Left ventricle myocardium inferior (tissue), 1 donor: Measurements from ENCODE around the gene NDRG4. TPM values are rescaled to one million over a fixed set of nuclear protein-coding genes. Genes with fewer than 3 reads are reported as not detected.

ENCODE experiments used
- DNase-seq: peaks from one replicate; pipeline ENCODE4 v3.0.0-alpha.2; 2020
- H3K27ac ChIP-seq: fragments of 200-600 bp; replicated peaks from 2 replicates; pipeline ENCODE4 v1.8.0; 2021
- H3K27me3 ChIP-seq: fragments of 200-600 bp; 2 replicates; pipeline ENCODE4 v1.8.0; 2021; ENCODE audit warnings: low read depth
- H3K36me3 ChIP-seq: fragments of 200-600 bp; 2 replicates; pipeline ENCODE4 v1.8.0; 2021
- H3K4me1 ChIP-seq: fragments of 200-600 bp; 2 replicates; pipeline ENCODE4 v1.8.0; 2021
- H3K4me3 ChIP-seq: fragments of 200-600 bp; 2 replicates; pipeline ENCODE4 v1.8.0; 2021; ENCODE audit warnings: mild to moderate bottlenecking, moderate library complexity
- H3K9me3 ChIP-seq: fragments of 200-600 bp; replicated peaks from 2 replicates; pipeline ENCODE4 v1.8.0; 2021
- intact Hi-C: fragments of 100-400 bp; cut with micrococcal nuclease; formaldehyde crosslinking; loops from one replicate; pipeline ENCODE4 v1.11.0; 2022
- total RNA-seq: library from RNA; stranded (reverse); fragmentation: NEBNext Ultra II Directional; extraction: Animal tissue kit (Norgen Biotek cat#: 25700); gene quantifications from one replicate; pipeline ENCODE4 v1.2.1, GENCODE V29; 2021
- TF ChIP-seq, protein P1 (sequence below): fragments of 200-600 bp; IDR thresholded peaks from 2 replicates; pipeline ENCODE4 v1.8.0; 2021; ENCODE audit warnings: antibody characterized with exemption, mild to moderate bottlenecking, borderline replicate concordance
- donor health status: DM: no; HTN: yes; CAD: no; lungs with severe emphysema.

The NDRG4 gene
- total RNA-seq, 1 donor from 2014 or later = 763 TPM

DNA sequence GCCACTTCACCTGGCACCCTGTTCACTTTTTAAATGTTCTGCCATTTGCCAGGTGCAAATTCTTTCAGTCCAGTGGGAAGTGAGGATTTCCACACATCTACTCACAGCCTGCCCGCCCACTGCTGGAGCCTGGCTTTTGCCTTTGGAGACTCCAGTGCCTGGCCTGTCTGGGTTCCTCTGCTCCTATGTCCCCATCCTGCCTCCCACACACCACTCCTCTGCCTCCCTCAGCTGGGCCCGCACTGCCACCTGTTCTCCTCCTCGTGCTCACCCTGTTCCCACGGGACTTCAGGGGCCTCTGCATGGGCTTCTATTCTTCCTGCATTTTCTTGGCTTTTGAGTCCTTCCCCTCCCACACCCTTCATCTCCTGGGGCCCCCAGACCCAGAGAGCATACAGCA, 7.9 kb upstream of the NDRG4 start:
- no peaks in the 10 kb centered on the region for H3K27me3 ChIP-seq
- DNase-seq = no peak
- H3K4me3 ChIP-seq = no peak overlapping the region
- H3K4me1 ChIP-seq = peaks cover 71% of the 10 kb centered on the region
- peak overlapping the region; percentile 27 for H3K27ac ChIP-seq
- TF ChIP-seq, protein P1, sequence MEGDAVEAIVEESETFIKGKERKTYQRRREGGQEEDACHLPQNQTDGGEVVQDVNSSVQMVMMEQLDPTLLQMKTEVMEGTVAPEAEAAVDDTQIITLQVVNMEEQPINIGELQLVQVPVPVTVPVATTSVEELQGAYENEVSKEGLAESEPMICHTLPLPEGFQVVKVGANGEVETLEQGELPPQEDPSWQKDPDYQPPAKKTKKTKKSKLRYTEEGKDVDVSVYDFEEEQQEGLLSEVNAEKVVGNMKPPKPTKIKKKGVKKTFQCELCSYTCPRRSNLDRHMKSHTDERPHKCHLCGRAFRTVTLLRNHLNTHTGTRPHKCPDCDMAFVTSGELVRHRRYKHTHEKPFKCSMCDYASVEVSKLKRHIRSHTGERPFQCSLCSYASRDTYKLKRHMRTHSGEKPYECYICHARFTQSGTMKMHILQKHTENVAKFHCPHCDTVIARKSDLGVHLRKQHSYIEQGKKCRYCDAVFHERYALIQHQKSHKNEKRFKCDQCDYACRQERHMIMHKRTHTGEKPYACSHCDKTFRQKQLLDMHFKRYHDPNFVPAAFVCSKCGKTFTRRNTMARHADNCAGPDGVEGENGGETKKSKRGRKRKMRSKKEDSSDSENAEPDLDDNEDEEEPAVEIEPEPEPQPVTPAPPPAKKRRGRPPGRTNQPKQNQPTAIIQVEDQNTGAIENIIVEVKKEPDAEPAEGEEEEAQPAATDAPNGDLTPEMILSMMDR = no peak
- intact Hi-C loops = no loop called here
- H3K9me3 ChIP-seq = no peaks in the 10 kb centered on the region
- H3K36me3 ChIP-seq = peaks cover 14% of the 10 kb centered on the region

DNA sequence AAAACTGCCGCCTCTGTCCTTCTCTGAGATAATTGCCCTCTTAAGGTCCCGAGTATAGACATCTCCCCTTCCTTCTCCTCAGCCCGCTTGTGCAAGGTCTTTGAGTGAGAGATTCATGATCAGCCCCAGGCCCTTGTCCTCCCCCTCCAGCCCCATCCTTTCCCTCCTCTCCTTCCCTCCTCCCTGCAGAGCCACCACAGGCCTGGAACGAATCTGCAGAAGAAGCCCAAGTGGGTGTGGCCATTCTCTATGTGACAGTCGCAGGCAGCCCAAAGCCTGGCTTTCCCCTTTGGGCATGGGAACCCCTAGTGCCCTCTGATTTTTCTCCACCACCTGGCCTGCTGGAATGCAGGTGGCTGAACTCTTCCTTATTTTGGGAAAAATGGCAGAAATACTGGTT, 7.2 kb upstream of the NDRG4 start:
- intact Hi-C loops = no loop called here
- Histone ChIP-seq H3K36me3 (peaks cover 14% of the 10 kb centered on the region), H3K27ac (peak overlapping the region; percentile 83), H3K4me3 (no peak overlapping the region), H3K9me3 (no peaks in the 10 kb centered on the region), H3K4me1 (peaks cover 71% of the 10 kb centered on the region), H3K27me3 (no peaks in the 10 kb centered on the region)
- TF ChIP-seq, protein P1 = no peak
- DNase-seq = no peak

DNA sequence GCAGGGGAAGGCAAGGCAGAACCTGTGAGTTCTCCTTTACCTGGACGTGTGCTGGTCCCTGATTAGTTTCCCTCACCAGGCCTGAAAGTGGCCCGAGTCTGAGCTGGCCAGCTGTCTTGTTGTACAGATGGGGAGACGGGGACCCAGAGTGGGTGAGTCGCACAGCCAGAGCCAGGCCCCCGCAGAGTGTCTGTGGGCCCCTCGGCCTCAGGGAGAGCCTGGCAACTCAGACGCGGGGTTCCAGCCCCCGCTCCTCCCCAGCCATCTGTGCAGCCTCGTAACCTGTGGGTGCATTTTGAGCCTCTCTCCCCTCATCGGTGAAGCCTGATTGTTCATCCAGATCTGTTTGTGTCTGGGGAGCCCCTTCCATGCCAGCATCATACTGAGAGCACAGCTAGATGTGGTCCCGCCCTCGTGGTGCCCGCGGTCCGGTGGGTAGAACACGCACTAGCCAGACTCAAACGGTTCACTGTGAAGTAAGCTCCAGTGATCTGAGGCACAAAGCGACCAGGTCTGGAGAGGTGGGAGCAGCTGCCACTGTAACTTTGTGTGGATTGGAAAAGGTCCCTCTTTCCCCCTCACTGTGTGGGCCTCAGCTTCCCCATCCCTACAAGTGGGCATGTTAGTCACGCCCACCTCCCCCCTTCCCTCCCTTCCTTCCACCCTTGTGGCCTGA, 6.0 kb upstream of the NDRG4 start:
- intact Hi-C loops = no loop called here
- TF ChIP-seq, protein P1 = no peak
- no peaks in the 10 kb centered on the region for H3K9me3 ChIP-seq
- peak overlapping the region; percentile 83 for H3K27ac ChIP-seq
- peaks cover 14% of the 10 kb centered on the region for H3K36me3 ChIP-seq
- no peaks in the 10 kb centered on the region for H3K27me3 ChIP-seq
- no peak overlapping the region for H3K4me3 ChIP-seq
- no peak for DNase-seq
- peaks cover 62% of the 10 kb centered on the region for H3K4me1 ChIP-seq

DNA sequence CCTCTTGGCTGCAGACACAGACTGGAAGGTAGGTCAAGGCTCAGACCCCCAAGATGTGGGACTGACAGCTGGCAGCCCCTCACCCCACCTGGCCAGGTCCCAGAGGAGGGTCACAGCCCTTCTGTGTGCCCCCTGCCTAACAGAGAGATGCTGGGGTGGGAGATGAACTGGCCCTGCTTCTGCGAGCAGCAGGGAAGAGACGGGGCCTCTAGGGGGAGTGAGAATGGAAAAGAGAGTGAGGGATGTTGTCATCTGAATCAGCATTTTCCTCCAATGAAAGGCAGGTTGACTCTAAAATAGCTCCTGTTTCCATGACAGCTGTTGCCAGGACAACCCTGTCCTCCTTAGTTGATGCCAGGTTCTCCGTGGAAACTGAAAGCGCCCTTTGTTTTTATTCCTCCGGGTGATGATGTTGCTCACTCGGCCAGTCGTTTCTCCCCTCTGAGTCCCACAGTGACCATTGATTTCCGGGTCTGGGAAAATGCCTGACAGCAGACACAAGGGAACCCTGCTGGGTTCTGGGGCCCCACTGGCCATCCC, 4.9 kb upstream of the NDRG4 start:
- no peaks in the 10 kb centered on the region for H3K9me3 ChIP-seq
- peak; percentile 69 for DNase-seq
- peaks cover 14% of the 10 kb centered on the region for H3K36me3 ChIP-seq
- intact Hi-C loops = no loop called here
- peak overlapping the region; percentile 47 for H3K4me3 ChIP-seq
- H3K27ac ChIP-seq = peak overlapping the region; percentile 83
- no peaks in the 10 kb centered on the region for H3K27me3 ChIP-seq
- peaks cover 74% of the 10 kb centered on the region for H3K4me1 ChIP-seq
- TF ChIP-seq, protein P1 = peak; percentile 63

DNA sequence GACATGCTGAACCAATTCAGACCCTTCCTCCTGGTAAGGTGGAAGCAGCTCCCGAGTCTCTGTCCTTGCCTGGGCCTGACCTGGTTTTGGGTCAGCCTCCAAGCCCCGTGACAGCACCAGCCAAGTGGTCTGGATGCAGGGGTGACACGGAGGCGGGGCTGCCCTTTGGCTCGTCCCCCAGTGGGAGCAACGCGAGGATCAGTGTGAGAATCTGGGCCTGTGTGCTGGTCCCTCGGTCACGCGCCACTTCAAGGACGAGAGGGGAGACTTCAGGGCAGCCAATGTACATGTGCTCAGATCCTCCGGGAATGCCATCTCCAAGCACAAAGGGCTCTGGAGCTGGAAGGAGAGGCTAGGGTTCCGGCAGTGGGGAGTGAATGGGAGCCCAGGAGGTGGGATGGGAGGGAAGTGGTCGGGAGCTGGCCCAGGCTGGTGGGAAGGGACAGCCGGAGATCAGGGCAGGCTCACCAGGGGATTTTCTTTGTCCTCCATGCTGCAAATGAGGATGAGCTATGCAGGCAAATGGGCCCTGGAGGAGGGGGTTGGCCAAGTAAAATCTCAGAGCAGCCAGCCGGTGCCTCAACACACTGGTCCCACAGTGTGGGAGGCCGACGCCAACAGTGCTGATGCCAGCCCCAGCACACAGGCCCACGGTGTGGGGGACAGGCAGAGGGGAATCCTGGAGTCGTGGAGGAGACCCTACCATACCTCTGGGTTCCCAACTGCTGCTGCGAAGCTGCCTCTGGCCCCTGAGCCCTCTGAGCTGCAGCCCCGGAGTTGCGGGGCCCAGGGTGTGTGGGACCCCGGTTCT, 4.2 kb upstream of the NDRG4 start:
- DNase-seq = peak; percentile 62
- no peaks in the 10 kb centered on the region for H3K27me3 ChIP-seq
- peaks cover 7% of the 10 kb centered on the region for H3K36me3 ChIP-seq
- H3K4me3 ChIP-seq = peak overlapping the region; percentile 47
- peak overlapping the region; percentile 83 for H3K27ac ChIP-seq
- TF ChIP-seq, protein P1 = no peak
- H3K9me3 ChIP-seq = no peaks in the 10 kb centered on the region
- H3K4me1 ChIP-seq = peaks cover 81% of the 10 kb centered on the region
- intact Hi-C loops = no loop called here
